Measurements from ENCODE around the gene EID1. TPM values are rescaled to one million over a fixed set of nuclear protein-coding genes. Genes with fewer than 3 reads are reported as not detected.
"Not testable (repeated sequence)": the region's sequence is repeated elsewhere in the genome, so short reads cannot be mapped to it uniquely, and the experiment has no call there.

The EID1 gene
- total RNA-seq, 2 experiments from 2014 or later, result 73.6 to 82.5 TPM

- ATAC-seq, result no peak
- ChIA-PET CTCF (interaction anchor here (1.1 to 1.7 kb wide), 3 partner anchors 29 to 85 kb away, joined by 3 to 4 read pairs (median 3); no protein-coding TSS in a partner anchor), POLR2A (interaction anchor here (0.6 kb wide), 1 partner anchor 8 kb away, joined by 6 read pairs; no protein-coding TSS in a partner anchor)
- no peak overlapping the region for H3K4me3 Mint-ChIP-seq
- H3K27ac Mint-ChIP-seq, result no peak overlapping the region
- H3K36me3 Mint-ChIP-seq (ENCODE audit: low read depth), result no peaks in the 10 kb centered on the region
- peaks cover 11% of the 10 kb centered on the region for H3K4me1 Mint-ChIP-seq
- H3K27me3 Mint-ChIP-seq, result peaks cover 16% of the 10 kb centered on the region
- no peaks in the 10 kb centered on the region for H3K9me3 Mint-ChIP-seq (ENCODE audit: low read depth)
- intact Hi-C loops (cut with DNase I, micrococcal nuclease), result no loop called here
- DNase-seq, result no peak
These were observed 12.5 kb downstream of the EID1 start for GRCh38 chr15:48890375-48890972.

- DNase-seq (no peak), ATAC-seq (no peak)
- CTCF ChIA-PET, result interaction anchor here (0.8 to 1.7 kb wide), 2 partner anchors 29 to 46 kb away, joined by 4 read pairs; no protein-coding TSS in a partner anchor
- intact Hi-C loops (cut with DNase I, micrococcal nuclease), result no loop called here
- peaks cover 11% of the 10 kb centered on the region for H3K4me1 Mint-ChIP-seq
- no peaks in the 10 kb centered on the region for H3K36me3 Mint-ChIP-seq (ENCODE audit: low read depth)
- H3K9me3 Mint-ChIP-seq (ENCODE audit: low read depth), result no peaks in the 10 kb centered on the region
- H3K4me3 Mint-ChIP-seq, result no peak overlapping the region
- H3K27me3 Mint-ChIP-seq, result peaks cover 16% of the 10 kb centered on the region
- POLR2A ChIA-PET, result interaction anchor here (0.6 kb wide), 1 partner anchor 7 kb away, joined by 6 read pairs; no protein-coding TSS in a partner anchor
- no peak overlapping the region for H3K27ac Mint-ChIP-seq
These were observed 13.4 kb downstream of the EID1 start for GRCh38 chr15:48891232-48891765.

GRCh38 chr15:48893311-48893710, 15.4 kb downstream of the EID1 start:
- DNase-seq, result no peak
- ChIA-PET POLR2A (no interaction called here), CTCF (no interaction called here)
- no peak overlapping the region for H3K4me3 Mint-ChIP-seq
- intact Hi-C loops (cut with DNase I, micrococcal nuclease), result no loop called here
- H3K36me3 Mint-ChIP-seq (ENCODE audit: low read depth), result no peaks in the 10 kb centered on the region
- ATAC-seq, result no peak
- no peak overlapping the region for H3K27ac Mint-ChIP-seq
- H3K27me3 Mint-ChIP-seq, result peaks cover 28% of the 10 kb centered on the region
- peaks cover 2% of the 10 kb centered on the region for H3K4me1 Mint-ChIP-seq
- no peaks in the 10 kb centered on the region for H3K9me3 Mint-ChIP-seq (ENCODE audit: low read depth)

- ATAC-seq (no peak), DNase-seq (no peak)
- Mint-ChIP-seq H3K36me3 (ENCODE audit: low read depth) (no peaks in the 10 kb centered on the region), H3K27me3 (peaks cover 28% of the 10 kb centered on the region), H3K27ac (no peak overlapping the region), H3K4me1 (peaks cover 2% of the 10 kb centered on the region), H3K9me3 (ENCODE audit: low read depth) (no peaks in the 10 kb centered on the region), H3K4me3 (no peak overlapping the region)
- POLR2A ChIA-PET, result no interaction called here
- CTCF ChIA-PET, result interaction anchor here (1.4 kb wide), 1 partner anchor 9 kb away, joined by 3 read pairs; no protein-coding TSS in a partner anchor
- intact Hi-C loops (cut with DNase I, micrococcal nuclease), result no loop called here
These were observed 19.2 kb downstream of the EID1 start for GRCh38 chr15:48896869-48897814.

GRCh38 chr15:48898032-48898431, 20.1 kb downstream of the EID1 start:
- DNase-seq, result no peak
- Mint-ChIP-seq H3K27ac (no peak overlapping the region), H3K27me3 (peaks cover 28% of the 10 kb centered on the region), H3K9me3 (ENCODE audit: low read depth) (no peaks in the 10 kb centered on the region), H3K36me3 (ENCODE audit: low read depth) (no peaks in the 10 kb centered on the region), H3K4me3 (no peak overlapping the region), H3K4me1 (peaks cover 2% of the 10 kb centered on the region)
- ChIA-PET POLR2A (no interaction called here), CTCF (interaction anchor here (1.9 kb wide), 1 partner anchor 78 kb away, joined by 5 read pairs; no protein-coding TSS in a partner anchor)
- no peak for ATAC-seq
- intact Hi-C loops (cut with DNase I, micrococcal nuclease), result no loop called here

- CTCF ChIA-PET, result interaction anchor here (1.9 kb wide), 1 partner anchor 77 kb away, joined by 5 read pairs; no protein-coding TSS in a partner anchor
- no peaks in the 10 kb centered on the region for H3K9me3 Mint-ChIP-seq (ENCODE audit: low read depth)
- POLR2A ChIA-PET, result interaction anchor here (0.6 kb wide), 1 partner anchor 7 kb away, joined by 6 read pairs; no protein-coding TSS in a partner anchor
- H3K27me3 Mint-ChIP-seq, result peaks cover 28% of the 10 kb centered on the region
- no peak overlapping the region for H3K27ac Mint-ChIP-seq
- H3K4me3 Mint-ChIP-seq, result no peak overlapping the region
- intact Hi-C loops (cut with DNase I, micrococcal nuclease), result no loop called here
- no peaks in the 10 kb centered on the region for H3K36me3 Mint-ChIP-seq (ENCODE audit: low read depth)
- H3K4me1 Mint-ChIP-seq, result peaks cover 2% of the 10 kb centered on the region
- ATAC-seq (no peak), DNase-seq (no peak)
These were observed 20.5 kb downstream of the EID1 start for GRCh38 chr15:48898446-48898845.

GRCh38 chr15:48899793-48900192, 21.9 kb downstream of the EID1 start:
- ATAC-seq, result no peak
- peaks cover 2% of the 10 kb centered on the region for H3K4me1 Mint-ChIP-seq
- H3K9me3 Mint-ChIP-seq (ENCODE audit: low read depth), result no peaks in the 10 kb centered on the region
- ChIA-PET POLR2A (no interaction called here), CTCF (interaction anchor here (1.7 to 1.9 kb wide), 2 partner anchors 22 to 76 kb away, joined by 3 to 5 read pairs; partner anchors contain the start of gene EID1)
- peaks cover 23% of the 10 kb centered on the region for H3K27me3 Mint-ChIP-seq
- no peak for DNase-seq
- H3K36me3 Mint-ChIP-seq (ENCODE audit: low read depth), result no peaks in the 10 kb centered on the region
- H3K27ac Mint-ChIP-seq, result no peak overlapping the region
- intact Hi-C loops (cut with DNase I, micrococcal nuclease), result no loop called here
- no peak overlapping the region for H3K4me3 Mint-ChIP-seq

GRCh38 chr15:48904758-48905157, 26.8 kb downstream of the EID1 start:
- ChIA-PET POLR2A (no interaction called here), CTCF (interaction anchor here (2.3 kb wide), 1 partner anchor 71 kb away, joined by 11 read pairs; no protein-coding TSS in a partner anchor)
- no peaks in the 10 kb centered on the region for H3K9me3 Mint-ChIP-seq (ENCODE audit: low read depth)
- H3K4me3 Mint-ChIP-seq, result no peak overlapping the region
- intact Hi-C loops (cut with DNase I, micrococcal nuclease), result no loop called here
- no peaks in the 10 kb centered on the region for H3K36me3 Mint-ChIP-seq (ENCODE audit: low read depth)
- no peak for ATAC-seq
- DNase-seq, result no peak
- peaks cover 19% of the 10 kb centered on the region for H3K4me1 Mint-ChIP-seq
- peak overlapping the region; percentile 29 for H3K27ac Mint-ChIP-seq
- H3K27me3 Mint-ChIP-seq, result peaks cover 2% of the 10 kb centered on the region

GRCh38 chr15:48905216-48905615, 27.3 kb downstream of the EID1 start:
- ChIA-PET CTCF (interaction anchor here (0.6 to 2.3 kb wide), 4 partner anchors 9 to 135 kb away, joined by 3 to 11 read pairs (median 3); no protein-coding TSS in a partner anchor), POLR2A (no interaction called here)
- no peak for ATAC-seq
- Mint-ChIP-seq H3K9me3 (ENCODE audit: low read depth) (no peaks in the 10 kb centered on the region), H3K27me3 (peaks cover 3% of the 10 kb centered on the region), H3K4me3 (no peak overlapping the region), H3K36me3 (ENCODE audit: low read depth) (no peaks in the 10 kb centered on the region), H3K27ac (peak overlapping the region; percentile 29), H3K4me1 (peaks cover 19% of the 10 kb centered on the region)
- DNase-seq, result no peak
- intact Hi-C loops (cut with DNase I, micrococcal nuclease), result no loop called here

GRCh38 chr15:48905847-48906246, 27.9 kb downstream of the EID1 start:
- Mint-ChIP-seq H3K9me3 (ENCODE audit: low read depth) (no peaks in the 10 kb centered on the region), H3K27ac (no peak overlapping the region), H3K36me3 (ENCODE audit: low read depth) (no peaks in the 10 kb centered on the region), H3K27me3 (peaks cover 3% of the 10 kb centered on the region), H3K4me3 (no peak overlapping the region), H3K4me1 (peaks cover 19% of the 10 kb centered on the region)
- DNase-seq (no peak), ATAC-seq (peak; percentile 39)
- intact Hi-C loops (cut with DNase I, micrococcal nuclease), result loop anchor here in 1 of 2 experiments (2.0 kb wide), 1 partner anchor 17 kb away; no protein-coding TSS in a partner anchor
- POLR2A ChIA-PET, result no interaction called here
- CTCF ChIA-PET, result interaction anchor here (0.6 to 2.3 kb wide), 4 partner anchors 9 to 134 kb away, joined by 3 to 11 read pairs (median 4); no protein-coding TSS in a partner anchor

- DNase-seq; intact Hi-C loops (cut with DNase I, micrococcal nuclease); H3K27ac Mint-ChIP-seq; POLR2A ChIA-PET; H3K27me3 Mint-ChIP-seq; H3K36me3 Mint-ChIP-seq (ENCODE audit: low read depth); ATAC-seq; H3K9me3 Mint-ChIP-seq (ENCODE audit: low read depth); H3K4me3 Mint-ChIP-seq; CTCF ChIA-PET: not testable (repeated sequence)
- H3K4me1 Mint-ChIP-seq, result peaks cover 19% of the 10 kb centered on the region
These were observed 31.4 kb downstream of the EID1 start for GRCh38 chr15:48909313-48909712.
